IMR-90 (cell line): ENCODE results near the gene DLX1. TPM values are rescaled to one million over a fixed set of nuclear protein-coding genes. Genes with fewer than 3 reads are reported as not detected.

Source experiments
- ATAC-seq: fragments of 200-7000 bp; cut with Tn5 transposase; 2 replicates; pipeline ENCODE4 v1.9.1; 2020; ENCODE audit warnings: low read depth, mild to moderate bottlenecking, moderate library complexity
- BruUV-seq: library from RNA; stranded (reverse); fragments of 400-500 nt; replicated peaks from 2 replicates; lab custom pipeline; 2021; lab: Mats Ljungman, UMichigan
- CTCF ChIA-PET: fragments of 300-600 bp; formaldehyde crosslinking; extraction: SDS; loops from one replicate; lab custom pipeline; 2021; ENCODE audit warnings: antibody characterized with exemption; lab: Yijun Ruan, JAX
- POLR2A ChIA-PET: fragments of 300-600 bp; sonication (Branson Sonifier 250); formaldehyde crosslinking; loops from one replicate; lab custom pipeline; 2022; ENCODE audit warnings: antibody characterized with exemption; ENCODE audit not compliant: unreplicated experiment; lab: Charles Lee
- DNase-seq: peaks from one replicate; pipeline ENCODE4 v3.0.0; 2013
- H2AFZ ChIP-seq: replicated peaks from 2 replicates; pipeline ENCODE3; 2013; ENCODE audit warnings: low read length, mild to moderate bottlenecking; ENCODE audit not compliant: poor library complexity
- H2AK5ac ChIP-seq: 2 replicates; pipeline ENCODE4 v1.6.1; 2013; ENCODE audit warnings: low read depth, low read length, inconsistent platforms
- H2AK9ac ChIP-seq: replicated peaks from 2 replicates; pipeline ENCODE3; 2013; ENCODE audit warnings: mild to moderate bottlenecking, low read depth, low read length, moderate library complexity; ENCODE audit not compliant: poor library complexity
- H2BK120ac ChIP-seq: 2 replicates; pipeline ENCODE4 v1.6.1; 2013; ENCODE audit warnings: low read depth, low read length, inconsistent platforms
- H2BK15ac ChIP-seq: 3 replicates; pipeline ENCODE4 v1.6.1; 2013; ENCODE audit warnings: low read depth, low read length, inconsistent platforms
- H2BK20ac ChIP-seq: 2 replicates; pipeline ENCODE4 v1.6.1; 2013; ENCODE audit warnings: low read depth, mild to moderate bottlenecking, inconsistent platforms, low read length, moderate library complexity
- H2BK5ac ChIP-seq: 2 replicates; pipeline ENCODE4 v1.6.1; 2013; ENCODE audit warnings: mild to moderate bottlenecking, low read depth, low read length, inconsistent platforms; ENCODE audit not compliant: poor library complexity, severe bottlenecking
- H3K14ac ChIP-seq: replicated peaks from 2 replicates; pipeline ENCODE4 v1.6.1; 2013; ENCODE audit warnings: low read depth, low read length, inconsistent platforms
- H3K18ac ChIP-seq: 2 replicates; pipeline ENCODE4 v1.6.1; 2013; ENCODE audit warnings: low read depth, low read length, control low read depth
- H3K23ac ChIP-seq: 2 replicates; pipeline ENCODE4 v1.6.1; 2013; ENCODE audit warnings: low read depth, low read length, inconsistent platforms
- H3K27ac ChIP-seq: 2 replicates; pipeline ENCODE4 v1.5.1; 2013; ENCODE audit warnings: mild to moderate bottlenecking, control low read depth, low read length; ENCODE audit not compliant: insufficient read depth
- H3K27me3 ChIP-seq: 2 replicates; pipeline ENCODE4 v1.6.1; 2013; ENCODE audit warnings: low read length; ENCODE audit not compliant: control insufficient read depth, insufficient read depth
- H3K36me3 ChIP-seq: 2 replicates; pipeline ENCODE4 v1.6.1; 2013; ENCODE audit warnings: low read length, mixed read lengths; ENCODE audit not compliant: control insufficient read depth, insufficient read depth
- H3K4ac ChIP-seq: 2 replicates; pipeline ENCODE4 v1.6.1; 2013; ENCODE audit warnings: low read depth, low read length, inconsistent platforms
- H3K4me1 ChIP-seq: 2 replicates; pipeline ENCODE4 v1.6.1; 2013; ENCODE audit warnings: low read length, mixed read lengths; ENCODE audit not compliant: control insufficient read depth, insufficient read depth
- H3K4me2 ChIP-seq: 2 replicates; pipeline ENCODE4 v1.6.1; 2013; ENCODE audit warnings: low read depth, mild to moderate bottlenecking, control low read depth, low read length, moderate library complexity
- H3K4me3 ChIP-seq: 2 replicates; pipeline ENCODE4 v1.5.1; 2013; ENCODE audit warnings: low read depth, mild to moderate bottlenecking, control low read depth, low read length, moderate library complexity; ENCODE audit not compliant: insufficient read depth
- H3K56ac ChIP-seq: 2 replicates; pipeline ENCODE4 v1.6.1; 2013; ENCODE audit warnings: low read length, inconsistent platforms; ENCODE audit not compliant: insufficient read depth; ENCODE audit errors: extremely low read depth
- H3K79me1 ChIP-seq, 2 experiments: 2 replicates each; pipeline ENCODE4 v1.6.1; 2013; ENCODE audit warnings: low read length in 2 of 2, inconsistent platforms in 1 of 2, low read depth in 1 of 2
- H3K9ac ChIP-seq: 2 replicates; pipeline ENCODE4 v1.6.1; 2013; ENCODE audit warnings: low read depth, low read length, control low read depth
- H3K9me1 ChIP-seq: 2 replicates; pipeline ENCODE4 v1.6.1; 2013; ENCODE audit warnings: low read length, inconsistent platforms; ENCODE audit not compliant: insufficient read depth
- H3K9me3 ChIP-seq: 2 replicates; pipeline ENCODE4 v1.6.1; 2013; ENCODE audit warnings: low read length; ENCODE audit not compliant: control insufficient read depth, insufficient read depth
- H4K20me1 ChIP-seq: 2 replicates; pipeline ENCODE4 v1.6.1; 2013; ENCODE audit warnings: low read length, inconsistent platforms; ENCODE audit not compliant: insufficient read depth
- H4K5ac ChIP-seq: 2 replicates; pipeline ENCODE4 v1.6.1; 2013; ENCODE audit warnings: mild to moderate bottlenecking, low read depth, low read length, control low read depth
- H4K8ac ChIP-seq, 2 experiments: 2 replicates each; pipeline ENCODE4 v1.6.1; 2013; ENCODE audit warnings: low read depth in 2 of 2, low read length in 2 of 2, control low read depth in 1 of 2, inconsistent platforms in 1 of 2
- H4K91ac ChIP-seq: 2 replicates; pipeline ENCODE4 v1.6.1; 2013; ENCODE audit warnings: low read depth, low read length, inconsistent platforms; ENCODE audit not compliant: insufficient read depth
- BHLHE40 ChIP-seq: fragments of 150-350 bp; IDR thresholded peaks from 2 replicates; pipeline ENCODE4 v1.6.1; 2016; ENCODE audit warnings: mild to moderate bottlenecking, low read depth, low read length
- CEBPB ChIP-seq: IDR thresholded peaks from 2 replicates; pipeline ENCODE4 v1.6.1; 2012; ENCODE audit warnings: low read depth, low read length, improper control_type of control experiment
- CHD1 ChIP-seq: IDR thresholded peaks from 2 replicates; pipeline ENCODE4 v1.6.1; 2012; ENCODE audit warnings: low read depth, low read length, improper control_type of control experiment
- CTCF ChIP-seq: conservative IDR thresholded peaks from 2 replicates; pipeline ENCODE4 v1.5.1; 2012; ENCODE audit warnings: mild to moderate bottlenecking, low read depth, low read length, improper control_type of control experiment
- FOS ChIP-seq: fragments of 150-350 bp; IDR thresholded peaks from 2 replicates; pipeline ENCODE4 v1.6.1; 2016; ENCODE audit warnings: low read depth, low read length
- MAFK ChIP-seq: IDR thresholded peaks from 2 replicates; pipeline ENCODE4 v1.6.1; 2012; ENCODE audit warnings: low read depth, low read length, improper control_type of control experiment
- NFE2L2 ChIP-seq: fragments of 150-350 bp; IDR thresholded peaks from 2 replicates; pipeline ENCODE4 v1.6.1; 2016; ENCODE audit warnings: low read depth, mild to moderate bottlenecking, low read length
- RAD21 ChIP-seq: IDR thresholded peaks from 2 replicates; pipeline ENCODE4 v1.6.1; 2012; ENCODE audit warnings: low read length, improper control_type of control experiment
- RFX5 ChIP-seq: IDR thresholded peaks from 2 replicates; pipeline ENCODE4 v1.8.0; 2012; ENCODE audit warnings: low read depth, mild to moderate bottlenecking, low read length, moderate library complexity
- USF2 ChIP-seq: fragments of 150-350 bp; IDR thresholded peaks from 2 replicates; pipeline ENCODE4 v1.6.1; 2017; ENCODE audit warnings: mild to moderate bottlenecking, antibody characterized with exemption, low read length, low read depth
- WGBS, 2 experiments: methylation state at CpG; one replicate each; pipeline versions ENCODE4 v1.1.5 to v1.1.7; 2013; ENCODE audit warnings: missing lambda C conversion rate in 2 of 2; ENCODE audit not compliant: insufficient read length in 1 of 2; ENCODE audit errors: extremely low coverage in 2 of 2; 5-methylcytosine and 5-hydroxymethylcytosine counted together
- dilution Hi-C: fragments of 300-500 bp; cut with HindIII; formaldehyde crosslinking; loops from one replicate; pipeline ENCODE4 v1.14.3; 2018; ENCODE audit warnings: low sequenced_read_pairs; ENCODE audit not compliant: unreplicated experiment
- in situ Hi-C: fragments of 300-500 bp; cut with MboI; formaldehyde crosslinking; loops from 3 replicates; pipeline ENCODE4 v1.14.3; 2019; ENCODE audit warnings: low sequenced_read_pairs, inconsistent platforms, mixed read lengths
- intact Hi-C: fragments of 100-400 bp; cut with micrococcal nuclease; formaldehyde crosslinking; loops from 2 replicates; pipeline ENCODE4 v1.10.0; 2022
- polyA plus RNA-seq, 3 experiments: library from polyadenylated mRNA; depleted of rRNA; stranded (reverse); fragments of >200 nt; gene quantifications; 2 replicates each; pipeline ENCODE4 v1.2.3, GENCODE V29; 2012; ENCODE audit warnings: low replicate concordance in 1 of 3
- total RNA-seq: library from RNA; depleted of rRNA; stranded (reverse); fragments of >200 nt; gene quantifications from 2 replicates; pipeline ENCODE4 v1.2.3, GENCODE V29; 2012

DLX1 gene
- total and polyA plus RNA-seq, 2 of the 4 experiments (the other 2 are of a cell fraction): 0.36 to 2.2 TPM

- no peak for TF ChIP-seq USF2
These were observed 11.6 kb downstream of the DLX1 start (continued) for GRCh38 chr2:172096626-172097547.

DNA sequence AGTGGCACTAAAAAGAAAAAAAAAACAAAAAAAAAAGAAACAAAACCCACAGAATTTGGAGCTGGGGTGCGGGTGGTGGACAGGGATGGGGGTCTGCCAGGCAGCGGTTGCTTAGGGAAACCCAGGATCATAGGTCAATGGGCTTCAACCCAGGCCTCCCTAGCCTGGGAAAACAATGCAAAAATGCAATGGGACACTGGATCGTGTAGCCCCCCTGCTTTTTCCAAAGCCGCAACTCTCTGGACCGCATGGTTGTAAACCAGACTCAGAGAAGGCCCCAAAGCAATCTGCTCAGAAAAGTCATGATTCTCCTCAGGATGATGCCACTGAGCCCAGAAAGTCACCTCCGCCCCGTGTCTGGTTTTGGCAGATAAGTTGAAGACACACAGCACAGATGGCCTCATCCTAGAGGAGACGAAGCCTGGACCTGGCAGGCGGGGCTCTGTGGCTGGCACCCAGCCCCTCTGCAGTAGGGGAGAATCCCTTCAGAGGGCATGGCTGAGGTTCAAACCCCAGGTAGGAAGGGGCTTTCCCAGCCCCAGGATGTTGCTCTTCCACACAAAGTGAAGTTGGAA lies 12.3 kb downstream of the DLX1 start:
- H3K27me3 ChIP-seq: peaks cover 25% of the 10 kb centered on the region
- H2BK20ac ChIP-seq: 0 out of 2 replicates have a peak overlapping the region, but pooled peaks have one; percentile 8
- no peak for ATAC-seq
- H3K9me3 ChIP-seq: no peaks in the 10 kb centered on the region
- no peak overlapping the region for H3K14ac ChIP-seq
- H3K18ac ChIP-seq: no peak overlapping the region
- no peak overlapping the region for H3K9ac ChIP-seq
- H2AFZ ChIP-seq: peak overlapping the region; percentile 85
- 0 out of 2 replicates have a peak overlapping the region, but pooled peaks have one; percentile 14 for H2BK120ac ChIP-seq
- no peak overlapping the region for H4K5ac ChIP-seq
- ChIA-PET CTCF (no interaction called here), POLR2A (no interaction called here)
- H3K4me3 ChIP-seq: no peak overlapping the region
- H2AK5ac ChIP-seq: no peak overlapping the region
- in situ Hi-C loops (no loop called here), intact Hi-C loops (no loop called here), dilution Hi-C loops (no loop called here)
- H3K27ac ChIP-seq: no peak overlapping the region
- H3K9me1 ChIP-seq: peaks cover 5% of the 10 kb centered on the region
- 88% methylated on average over 4 of the region's 9 CpGs; no CpG with 5 or more reads in 1 of the 2 experiments for WGBS, 2 experiments
- no peaks in the 10 kb centered on the region for H3K79me1 ChIP-seq
- no peak overlapping the region for H2BK5ac ChIP-seq
- no peak for DNase-seq
- 0 out of 2 replicates have a peak overlapping the region, but pooled peaks have one; percentile 19 for H4K91ac ChIP-seq
- no peak overlapping the region; the same call in 1 of the 2 replicates for H3K4me2 ChIP-seq
- TF ChIP-seq RAD21 (no peak), BHLHE40 (no peak), CEBPB (no peak), CHD1 (no peak), MAFK (no peak), USF2 (no peak), NFE2L2 (no peak), CTCF (no peak), RFX5 (no peak), FOS (no peak)
- no peak overlapping the region; the same call in 2 of the 3 replicates for H2BK15ac ChIP-seq
- H3K4ac ChIP-seq: peak overlapping the region; percentile 36; the same call in 1 of the 2 replicates
- H3K36me3 ChIP-seq: no peaks in the 10 kb centered on the region
- no peaks in the 10 kb centered on the region; the same call in 1 of the 2 replicates for H4K20me1 ChIP-seq
- peaks cover 14% of the 10 kb centered on the region for H3K4me1 ChIP-seq
- H3K56ac ChIP-seq: no peak overlapping the region
- BruUV-seq: no TSS peak
- H2AK9ac ChIP-seq: no peak overlapping the region
- no peak overlapping the region for H3K23ac ChIP-seq
- H4K8ac ChIP-seq: no peak overlapping the region
